Mesenchymal stem cell (in vitro differentiated cells and primary cell): Measurements from ENCODE around the gene LYPD6.
"Not testable (repeated sequence)": the region's sequence is repeated elsewhere in the genome, so short reads cannot be mapped to it uniquely, and the experiment has no call there.

Source experiments
- DNase-seq: peaks from one replicate; pipeline ENCODE4 v3.0.0-alpha.2; 2013
- H2AFZ ChIP-seq: one replicate; pipeline ENCODE4 v1.6.1; 2013; ENCODE audit warnings: low read depth, mild to moderate bottlenecking, control low read depth, inconsistent platforms, low read length, moderate library complexity
- H2AK5ac ChIP-seq: 2 replicates; pipeline ENCODE4 v1.6.1; 2013; ENCODE audit warnings: low read length, moderate library complexity, mild to moderate bottlenecking, inconsistent platforms; ENCODE audit not compliant: severe bottlenecking
- H2BK120ac ChIP-seq: one replicate; pipeline ENCODE4 v1.6.1; 2013; ENCODE audit warnings: low read depth, mild to moderate bottlenecking, inconsistent platforms, low read length, moderate library complexity
- H2BK12ac ChIP-seq, 2 experiments: one replicate each; pipeline ENCODE4 v1.6.1; 2013; ENCODE audit warnings: inconsistent platforms in 2 of 2, low read length in 2 of 2, mild to moderate bottlenecking in 2 of 2, moderate library complexity in 2 of 2, control low read depth in 1 of 2
- H2BK15ac ChIP-seq: one replicate; pipeline ENCODE4 v1.6.1; 2013; ENCODE audit warnings: mild to moderate bottlenecking, low read depth, inconsistent platforms; ENCODE audit not compliant: poor library complexity, severe bottlenecking
- H2BK5ac ChIP-seq: 2 replicates; pipeline ENCODE4 v1.6.1; 2013; ENCODE audit warnings: low read depth, mild to moderate bottlenecking, low read length, control low read depth, inconsistent platforms; ENCODE audit not compliant: poor library complexity, severe bottlenecking
- H3K14ac ChIP-seq, 2 experiments: one replicate each; pipeline ENCODE4 v1.6.1; 2013; ENCODE audit warnings: inconsistent platforms in 2 of 2, low read length in 2 of 2, control low read depth in 1 of 2, mild to moderate bottlenecking in 1 of 2, moderate library complexity in 1 of 2
- H3K18ac ChIP-seq, 2 experiments: one replicate each; pipeline ENCODE4 v1.6.1; 2013; ENCODE audit warnings: inconsistent platforms in 2 of 2, low read length in 2 of 2, control low read depth in 1 of 2, low read depth in 1 of 2, mild to moderate bottlenecking in 1 of 2
- H3K23ac ChIP-seq, 2 experiments: one replicate each; pipeline ENCODE4 v1.6.1; 2013; ENCODE audit warnings: inconsistent platforms in 2 of 2, low read length in 2 of 2, mild to moderate bottlenecking in 2 of 2, moderate library complexity in 2 of 2, control low read depth in 1 of 2
- H3K27ac ChIP-seq: 2 replicates; pipeline ENCODE4 v1.5.1; 2013; ENCODE audit warnings: mild to moderate bottlenecking, moderate library complexity, low read length, control low read depth, inconsistent platforms; ENCODE audit not compliant: poor library complexity, severe bottlenecking
- H3K27me3 ChIP-seq, 2 experiments: 2 replicates each; pipeline versions ENCODE4 v1.6.1 to v1.7.0; 2013; ENCODE audit warnings: low read length in 2 of 2, mild to moderate bottlenecking in 2 of 2, moderate library complexity in 2 of 2, control low read depth in 1 of 2, inconsistent platforms in 1 of 2; ENCODE audit not compliant: control insufficient read depth in 1 of 2, insufficient read depth in 1 of 2
- H3K36me3 ChIP-seq, 2 experiments: 2 replicates each; pipeline versions ENCODE4 v1.6.1 to v1.7.0; 2013; ENCODE audit warnings: low read length in 2 of 2, control low read depth in 1 of 2, inconsistent platforms in 1 of 2, low read depth in 1 of 2, mild to moderate bottlenecking in 1 of 2; ENCODE audit not compliant: insufficient read depth in 2 of 2, control insufficient read depth in 1 of 2
- H3K4ac ChIP-seq, 2 experiments: one replicate each; pipeline ENCODE4 v1.6.1; 2013; ENCODE audit warnings: inconsistent platforms in 2 of 2, low read length in 2 of 2, mild to moderate bottlenecking in 2 of 2, moderate library complexity in 2 of 2, control low read depth in 1 of 2, low read depth in 1 of 2
- H3K4me1 ChIP-seq: 2 replicates; pipeline ENCODE4 v1.6.1; 2013; ENCODE audit warnings: low read depth, low read length, control low read depth; ENCODE audit not compliant: control insufficient read depth, insufficient read depth
- H3K4me2 ChIP-seq: 2 replicates; pipeline ENCODE4 v1.6.1; 2013; ENCODE audit warnings: low read length, mild to moderate bottlenecking, inconsistent platforms; ENCODE audit not compliant: poor library complexity, severe bottlenecking
- H3K4me3 ChIP-seq, 2 experiments: 2 replicates each; pipeline versions ENCODE4 v1.5.1 to v1.7.0; 2013; ENCODE audit warnings: low read length in 2 of 2, mild to moderate bottlenecking in 2 of 2, control low read depth in 1 of 2, low read depth in 1 of 2; ENCODE audit not compliant: insufficient read depth in 1 of 2
- H3K79me1 ChIP-seq: replicated peaks from 2 replicates; pipeline ENCODE4 v1.6.1; 2013; ENCODE audit warnings: mild to moderate bottlenecking, control low read depth, low read length, inconsistent platforms; ENCODE audit not compliant: poor library complexity, severe bottlenecking
- H3K9ac ChIP-seq: 2 replicates; pipeline ENCODE4 v1.7.0; 2013; ENCODE audit warnings: mild to moderate bottlenecking, low read length, moderate library complexity
- H3K9me3 ChIP-seq: 2 replicates; pipeline ENCODE4 v1.7.0; 2013; ENCODE audit warnings: mild to moderate bottlenecking, low read length; ENCODE audit not compliant: control insufficient read depth
- H4K8ac ChIP-seq: one replicate; pipeline ENCODE4 v1.6.1; 2013; ENCODE audit warnings: inconsistent platforms, mild to moderate bottlenecking, low read length, moderate library complexity
- H4K91ac ChIP-seq: one replicate; pipeline ENCODE4 v1.6.1; 2013; ENCODE audit warnings: mild to moderate bottlenecking, low read length, inconsistent platforms
- WGBS: methylation state at CpG from one replicate; pipeline ENCODE4 v1.1.7; 2013; ENCODE audit warnings: mixed read lengths; 5-methylcytosine and 5-hydroxymethylcytosine counted together

Gene LYPD6

GRCh38 chr2:149313512-149313972 lies 16.8 kb upstream of the LYPD6 start:
- WGBS: 5% methylated on average over 6 of the region's 8 CpGs
- Histone ChIP-seq H3K27me3 (peaks cover 13 to 22% of the 10 kb centered on the region in 2 experiments), H3K27ac (no peak overlapping the region)

GRCh38 chr2:149314687-149315086 lies 15.7 kb upstream of the LYPD6 start:
- Histone ChIP-seq H3K27ac (no peak overlapping the region), H3K9ac (no peak overlapping the region), H4K8ac (no peak overlapping the region), H2AK5ac (no peak overlapping the region), H4K91ac (no peak overlapping the region), H3K36me3 (peaks cover 0 to 3% of the 10 kb centered on the region in 2 experiments), H3K4me3 (no peak overlapping the region), H3K4ac (no peak overlapping the region), H2BK5ac (no peak overlapping the region), H2AFZ (no peak overlapping the region), H3K9me3 (no peaks in the 10 kb centered on the region), H3K14ac (no peak overlapping the region), H2BK15ac (no peak overlapping the region), H3K27me3 (peaks cover 13 to 22% of the 10 kb centered on the region in 2 experiments), H3K79me1 (no peaks in the 10 kb centered on the region), H3K23ac (no peak overlapping the region), H3K4me1 (no peaks in the 10 kb centered on the region), H3K4me2 (no peak overlapping the region), H3K18ac (no peak overlapping the region), H2BK12ac (no peak overlapping the region), H2BK120ac (no peak overlapping the region)
- DNase-seq: no peak
- WGBS: 44% methylated on average over 1 of the region's 1 CpG

More at GRCh38 chr2:149313512-149313972, 16.8 kb upstream of the LYPD6 start:
- no peaks in the 10 kb centered on the region for H3K9me3 ChIP-seq
- no peak overlapping the region for H2BK120ac ChIP-seq
- no peaks in the 10 kb centered on the region for H3K4me1 ChIP-seq
- no peak overlapping the region for H2BK12ac ChIP-seq
- peak; percentile 52 for DNase-seq
- no peak overlapping the region for H2AK5ac ChIP-seq
- no peak overlapping the region for H4K8ac ChIP-seq
- no peak overlapping the region for H3K23ac ChIP-seq
- H4K91ac ChIP-seq: no peak overlapping the region
- no peak overlapping the region for H3K9ac ChIP-seq
- peaks cover 0 to 3% of the 10 kb centered on the region in 2 experiments for H3K36me3 ChIP-seq
- no peak overlapping the region for H2AFZ ChIP-seq
- no peak overlapping the region for H3K4me2 ChIP-seq
- no peak overlapping the region for H3K14ac ChIP-seq
- H3K18ac ChIP-seq: no peak overlapping the region
- no peak overlapping the region for H2BK5ac ChIP-seq
- H2BK15ac ChIP-seq: no peak overlapping the region
- no peak overlapping the region for H3K4me3 ChIP-seq
- no peaks in the 10 kb centered on the region for H3K79me1 ChIP-seq
- H3K4ac ChIP-seq: no peak overlapping the region

- no peaks in the 10 kb centered on the region for H3K4me1 ChIP-seq
- H3K9me3 ChIP-seq: no peaks in the 10 kb centered on the region
These were observed 14.9 kb upstream of the LYPD6 start for GRCh38 chr2:149315461-149315860.

GRCh38 chr2:149318566-149318965 lies 11.8 kb upstream of the LYPD6 start:
- not testable (repeated sequence) for H2AFZ ChIP-seq, H3K36me3 ChIP-seq, H2BK5ac ChIP-seq, H3K9ac ChIP-seq, H2BK120ac ChIP-seq, H4K91ac ChIP-seq, H3K9me3 ChIP-seq, DNase-seq, H2BK15ac ChIP-seq, H3K14ac ChIP-seq, H2AK5ac ChIP-seq, H3K4me2 ChIP-seq, H3K4me3 ChIP-seq, H3K79me1 ChIP-seq, H2BK12ac ChIP-seq, H4K8ac ChIP-seq, H3K4me1 ChIP-seq, H3K27ac ChIP-seq, H3K18ac ChIP-seq, H3K23ac ChIP-seq, H3K4ac ChIP-seq
- H3K27me3 ChIP-seq: peaks cover 7 to 10% of the 10 kb centered on the region in 2 experiments
- no CpG with 5 or more reads among the region's 3 CpGs for WGBS

More at GRCh38 chr2:149315461-149315860, 14.9 kb upstream of the LYPD6 start:
- Histone ChIP-seq H3K9ac (no peak overlapping the region), H3K4ac (no peak overlapping the region), H3K14ac (no peak overlapping the region), H3K36me3 (peaks cover 0 to 3% of the 10 kb centered on the region in 2 experiments), H3K23ac (no peak overlapping the region), H3K27me3 (peaks cover 10 to 22% of the 10 kb centered on the region in 2 experiments), H2AK5ac (no peak overlapping the region), H4K8ac (no peak overlapping the region), H2BK120ac (no peak overlapping the region), H2BK15ac (no peak overlapping the region), H2AFZ (no peak overlapping the region), H3K79me1 (no peaks in the 10 kb centered on the region), H2BK5ac (no peak overlapping the region), H3K4me3 (no peak overlapping the region), H3K18ac (no peak overlapping the region), H2BK12ac (no peak overlapping the region), H3K4me2 (no peak overlapping the region), H3K27ac (no peak overlapping the region), H4K91ac (no peak overlapping the region)
- 68% methylated on average over 2 of the region's 3 CpGs for WGBS
- DNase-seq: no peak
